Endothelial cell of umbilical vein (primary cell): ENCODE data around the gene IER3IP1.

Experiments
- CTCF ChIP-seq, 2 donors: IDR thresholded peaks; 1 replicate in 1 of 2; 2 replicates in 1 of 2; pipeline ENCODE4 v1.5.1; 2011; ENCODE audit warnings: low read length in 2 of 2, mild to moderate bottlenecking in 2 of 2, moderate library complexity in 2 of 2, control low read depth in 1 of 2, inconsistent platforms in 1 of 2, low read depth in 1 of 2; ENCODE audit not compliant: insufficient read depth in 1 of 2; ENCODE audit errors: extremely low read depth in 1 of 2
- EZH2 ChIP-seq: IDR thresholded peaks from 2 replicates; pipeline ENCODE4 v1.6.1; 2012; ENCODE audit warnings: borderline replicate concordance, low read depth, mild to moderate bottlenecking, moderate library complexity, low read length, inconsistent platforms; ENCODE audit not compliant: severe bottlenecking
- FOS ChIP-seq: IDR thresholded peaks from 2 replicates; pipeline ENCODE4 v1.6.1; 2011; ENCODE audit warnings: mild to moderate bottlenecking, low read length, moderate library complexity, borderline replicate concordance; ENCODE audit not compliant: insufficient read depth
- GATA2 ChIP-seq: IDR thresholded peaks from 2 replicates; pipeline ENCODE4 v1.7.0; 2011; ENCODE audit warnings: low read depth, mild to moderate bottlenecking, moderate library complexity, mixed read lengths, low read length; ENCODE audit not compliant: insufficient read length, insufficient read depth
- JUN ChIP-seq: IDR thresholded peaks from 2 replicates; pipeline ENCODE4 v1.6.1; 2011; ENCODE audit warnings: borderline replicate concordance, low read depth; ENCODE audit not compliant: insufficient read length, insufficient read depth
- MAX ChIP-seq: IDR thresholded peaks from 2 replicates; pipeline ENCODE4 v1.6.1; 2011; ENCODE audit not compliant: insufficient read depth, insufficient read length
- MYC ChIP-seq: IDR thresholded peaks from one replicate; pipeline ENCODE4 v1.6.1; 2011; ENCODE audit warnings: mild to moderate bottlenecking, low read depth, low read length
- POLR2A ChIP-seq: IDR thresholded peaks from 2 replicates; pipeline ENCODE4 v1.6.1; 2012; ENCODE audit warnings: low read depth, mild to moderate bottlenecking, control low read depth, low read length
- POLR2AphosphoS5 ChIP-seq: IDR thresholded peaks from 2 replicates; pipeline ENCODE4 v1.6.1; 2012; ENCODE audit warnings: low read depth, mild to moderate bottlenecking, control low read depth, low read length, moderate library complexity; ENCODE audit not compliant: insufficient read depth

DNA sequence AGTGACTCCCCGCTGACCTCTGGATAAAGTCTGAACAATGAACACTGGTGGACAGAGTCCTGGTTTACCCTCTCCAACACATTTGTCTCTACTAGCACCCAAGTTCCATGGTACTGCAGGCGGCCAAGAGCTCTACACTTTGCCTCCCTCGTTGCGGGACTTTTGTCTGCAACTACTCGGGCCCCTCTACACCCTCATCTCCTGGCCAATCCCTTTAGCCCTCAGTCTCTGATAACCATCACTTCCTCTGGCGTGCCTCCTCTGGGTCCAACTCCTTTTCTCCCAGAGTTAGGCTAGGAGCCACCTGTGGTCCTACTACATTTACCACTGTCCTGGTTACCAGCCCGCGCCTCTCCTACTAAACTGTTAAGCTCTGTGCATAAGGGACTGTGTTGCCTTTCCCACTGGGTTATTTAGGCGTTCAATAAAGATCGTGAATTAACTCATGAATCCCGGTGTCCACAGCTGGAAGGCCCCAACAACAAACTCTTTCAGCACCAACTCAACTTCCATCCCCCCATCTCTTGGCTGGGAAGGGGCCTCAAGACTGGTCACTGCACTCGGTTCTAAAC, 26.6 kb downstream of the IER3IP1 start:
- no peak for TF ChIP-seq EZH2
- no peak for TF ChIP-seq JUN
- TF ChIP-seq CTCF (IDR thresholded peaks at IDR 0.05; ENCODE audit: extremely low read depth in 1 of 2, insufficient read depth in 1 of 2, low read depth in 1 of 2, low read length in 2 of 2) = no peak
- TF ChIP-seq MAX = no peak
- TF ChIP-seq POLR2AphosphoS5 = no peak
- TF ChIP-seq POLR2A = no peak
- TF ChIP-seq GATA2 = no peak
- TF ChIP-seq MYC = no peak
- no peak for TF ChIP-seq FOS
